ENCODE results near the gene HES7. TPM values are rescaled to one million over a fixed set of nuclear protein-coding genes. Genes with fewer than 3 reads are reported as not detected.
"Not testable (repeated sequence)": the region's sequence is repeated elsewhere in the genome, so short reads cannot be mapped to it uniquely, and the experiment has no call there.

HES7 gene
- total RNA-seq, 1 experiment from 2014 or later = 3.1 TPM

GRCh38 chr17:8173056-8173870, 49.4 kb upstream of the HES7 start (continued):
- peak; percentile 57; the same call in 1 of the 2 replicates for TF ChIP-seq IRF2 (CRISPR knock-in tag; IDR thresholded peaks at IDR 0.05; ENCODE audit: borderline replicate concordance, low read depth)
- peak; percentile 94 for TF ChIP-seq FOXK1 (CRISPR knock-in tag; IDR thresholded peaks at IDR 0.05)
- no peak for TF ChIP-seq GRHL2 (CRISPR knock-in tag; IDR thresholded peaks at IDR 0.05; ENCODE audit: insufficient replicate concordance, severe bottlenecking)
- TF ChIP-seq SOX15 (CRISPR knock-in tag; IDR thresholded peaks at IDR 0.05) = peak; percentile 95
- peak; percentile 85 for TF ChIP-seq GABPB1 (CRISPR knock-in tag; IDR thresholded peaks at IDR 0.05)
- TF ChIP-seq MYBL2 (CRISPR knock-in tag; IDR thresholded peaks at IDR 0.05) = peak; percentile 92
- peak; percentile 97; the same call in 1 of the 2 replicates for TF ChIP-seq JAZF1 (CRISPR knock-in tag; IDR thresholded peaks at IDR 0.05)
- TF ChIP-seq PRRX2 (CRISPR knock-in tag; IDR thresholded peaks at IDR 0.05) = peak; percentile 99
- peak; percentile 57; the same call in 1 of the 2 replicates for TF ChIP-seq ZNF232 (CRISPR knock-in tag; IDR thresholded peaks at IDR 0.05)
- peak; percentile 98 for TF ChIP-seq CBFB (CRISPR knock-in tag; IDR thresholded peaks at IDR 0.05; ENCODE audit: low read depth)
- peak; percentile 50; the same call in 1 of the 2 replicates for TF ChIP-seq ZNF423 (CRISPR knock-in tag; IDR thresholded peaks at IDR 0.05)
- TF ChIP-seq ZNF671 (CRISPR knock-in tag; IDR thresholded peaks at IDR 0.05) = peak; percentile 99
- peak; percentile 44; the same call in 1 of the 2 replicates for TF ChIP-seq HMGXB4 (CRISPR knock-in tag; IDR thresholded peaks at IDR 0.05)
- no peak for TF ChIP-seq NR1H2 (CRISPR knock-in tag; IDR thresholded peaks at IDR 0.05)
- TF ChIP-seq CREM (CRISPR knock-in tag; IDR thresholded peaks at IDR 0.05) = peak; percentile 86
- TF ChIP-seq SP1 (CRISPR knock-in tag; conservative IDR thresholded peaks at IDR 0.05) = peak; percentile 93
- peak; percentile 99 for TF ChIP-seq NFATC4 (CRISPR knock-in tag; IDR thresholded peaks at IDR 0.05)
- TF ChIP-seq AFF4 (CRISPR knock-in tag; IDR thresholded peaks at IDR 0.05; ENCODE audit: borderline replicate concordance) = peak; percentile 94; the same call in 1 of the 2 replicates
- TF ChIP-seq KAT7 (CRISPR knock-in tag; IDR thresholded peaks at IDR 0.05; ENCODE audit: borderline replicate concordance) = peak; percentile 92; the same call in 1 of the 2 replicates

GRCh38 chr17:8170186-8170585, 46.3 kb upstream of the HES7 start:
- POLR2A ChIA-PET; H3K4me3 Mint-ChIP-seq; DNase-seq (ENCODE audit: low spot score); H3K27me3 Mint-ChIP-seq (ENCODE audit: low read depth); H3K36me3 Mint-ChIP-seq; H3K9me3 Mint-ChIP-seq; H3K27ac Mint-ChIP-seq; ATAC-seq: not testable (repeated sequence)
- peaks cover 21% of the 10 kb centered on the region for H3K4me1 Mint-ChIP-seq
- CTCF ChIA-PET = interaction anchor here (0.8 kb wide), 1 partner anchor 13 kb away, joined by 5 read pairs; no protein-coding TSS in a partner anchor
